PC-3 (cell line): Measurements from ENCODE around the gene MRPL28. TPM values are rescaled to one million over a fixed set of nuclear protein-coding genes. Genes with fewer than 3 reads are reported as not detected.
A peak's percentile ranks its signal among the peaks of the same experiment; 100 is the strongest.

Experiments
- ATAC-seq: fragments of 200-7000 bp; cut with Tn5 transposase; 2 replicates; pipeline ENCODE4 v1.9.1; 2020; ENCODE audit warnings: mild to moderate bottlenecking, moderate library complexity
- BruUV-seq: library from RNA; stranded (reverse); fragments of 400-500 nt; replicated peaks from 2 replicates; lab custom pipeline; 2021; lab: Mats Ljungman, UMichigan
- CTCF ChIA-PET: fragments of 300-600 bp; sonication (Branson Sonifier 250); formaldehyde crosslinking; loops from one replicate; lab custom pipeline; 2022; ENCODE audit warnings: antibody characterized with exemption; lab: Charles Lee
- POLR2A ChIA-PET: fragments of 300-600 bp; sonication (Branson Sonifier 250); formaldehyde crosslinking; loops from one replicate; lab custom pipeline; 2022; ENCODE audit warnings: antibody characterized with exemption; ENCODE audit not compliant: unreplicated experiment; lab: Charles Lee
- DNase-seq: peaks from one replicate; pipeline ENCODE4 v3.0.0-alpha.2; 2015
- H2AFZ ChIP-seq: fragments of 300-600 bp; sonication (generic); 2 replicates; pipeline ENCODE4 v1.6.0; 2016; ENCODE audit warnings: antibody characterized with exemption, low read length
- H3F3A ChIP-seq: fragments of 300-600 bp; sonication (generic); one replicate; pipeline ENCODE4 v1.6.0; 2017; ENCODE audit warnings: antibody characterized with exemption, low read length, control low read depth, mild to moderate bottlenecking; ENCODE audit not compliant: unreplicated experiment
- H3K27ac ChIP-seq: fragments of 300-600 bp; sonication (generic); 2 replicates; pipeline ENCODE4 v1.5.1; 2016; ENCODE audit warnings: mild to moderate bottlenecking, low read length
- H3K27me3 ChIP-seq: fragments of 300-600 bp; sonication (generic); 2 replicates; pipeline ENCODE4 v1.6.1; 2016; ENCODE audit warnings: low read length, mixed read lengths
- H3K36me3 ChIP-seq: fragments of 300-600 bp; sonication (generic); 2 replicates; pipeline ENCODE4 v1.6.1; 2016; ENCODE audit warnings: low read depth, mixed run types, low read length, mixed read lengths
- H3K4me1 ChIP-seq: fragments of 300-600 bp; sonication (generic); 2 replicates; pipeline ENCODE4 v1.5.1; 2016; ENCODE audit warnings: low read length; ENCODE audit not compliant: insufficient read depth
- H3K4me2 ChIP-seq: fragments of 300-600 bp; sonication (generic); 2 replicates; pipeline ENCODE4 v1.6.0; 2016; ENCODE audit warnings: low read length
- H3K4me3 ChIP-seq: fragments of 300-600 bp; sonication (generic); 2 replicates; pipeline ENCODE4 v1.5.1; 2016; ENCODE audit warnings: mild to moderate bottlenecking, low read length, mixed read lengths
- H3K79me2 ChIP-seq: fragments of 300-600 bp; sonication (generic); 2 replicates; pipeline ENCODE4 v1.6.1; 2017; ENCODE audit warnings: low read length, mixed read lengths
- H3K9ac ChIP-seq: fragments of 300-600 bp; sonication (generic); 2 replicates; pipeline ENCODE4 v1.6.0; 2016; ENCODE audit warnings: mild to moderate bottlenecking, low read length
- H3K9me2 ChIP-seq: fragments of 300-600 bp; sonication (generic); replicated peaks from 2 replicates; pipeline ENCODE4 v1.6.1; 2016; ENCODE audit warnings: mixed run types, low read length, mixed read lengths
- H3K9me3 ChIP-seq: fragments of 300-600 bp; sonication (generic); 2 replicates; pipeline ENCODE4 v1.6.1; 2016; ENCODE audit warnings: low read length, mixed read lengths
- H4K20me1 ChIP-seq: fragments of 300-600 bp; sonication (generic); 2 replicates; pipeline ENCODE4 v1.6.1; 2016; ENCODE audit warnings: low read length, mixed read lengths
- CTCF ChIP-seq: fragments of 300-600 bp; sonication (generic); conservative IDR thresholded peaks from 2 replicates; pipeline ENCODE4 v1.5.1; 2017; ENCODE audit warnings: antibody characterized with exemption, low read depth, mild to moderate bottlenecking, low read length
- EZH2 ChIP-seq: fragments of 300-600 bp; sonication (generic); IDR thresholded peaks from one replicate; pipeline ENCODE4 v1.6.1; 2017; ENCODE audit warnings: antibody characterized with exemption, mild to moderate bottlenecking, low read length; ENCODE audit not compliant: unreplicated experiment
- EZH2phosphoT487 ChIP-seq: fragments of 300-600 bp; sonication (generic); IDR thresholded peaks from 2 replicates; pipeline ENCODE4 v1.6.1; 2018; ENCODE audit warnings: mild to moderate bottlenecking, antibody characterized with exemption, low read length, borderline replicate concordance
- intact Hi-C: fragments of 100-400 bp; cut with micrococcal nuclease; formaldehyde crosslinking; loops from 2 replicates; pipeline ENCODE4 v1.9.0; 2023
- total RNA-seq: library from RNA; depleted of rRNA; stranded (reverse); fragments of >200 nt; gene quantifications from 2 replicates; pipeline ENCODE4 v1.2.3, GENCODE V29; 2014

The MRPL28 gene
- total RNA-seq, 1 experiment from 2014 or later: 154 TPM

- H3K27ac ChIP-seq: no peak overlapping the region
- H3F3A ChIP-seq: no peaks in the 10 kb centered on the region
- H3K4me3 ChIP-seq: peak overlapping the region; percentile 58
- no peaks in the 10 kb centered on the region for H3K36me3 ChIP-seq
- H3K27me3 ChIP-seq: no peaks in the 10 kb centered on the region
- H3K9me3 ChIP-seq: no peaks in the 10 kb centered on the region
- no peak for DNase-seq
- ChIA-PET POLR2A (no interaction called here), CTCF (interaction anchor here (1.3 kb wide), 1 partner anchor 8 kb away, joined by 3 read pairs; no protein-coding TSS in a partner anchor)
- no TSS peak for BruUV-seq
- no peaks in the 10 kb centered on the region for H3K79me2 ChIP-seq
- intact Hi-C loops: no loop called here
- no peaks in the 10 kb centered on the region for H4K20me1 ChIP-seq
- ATAC-seq: no peak
- H3K4me1 ChIP-seq: peaks cover 5% of the 10 kb centered on the region; the same call in 1 of the 2 replicates
- H3K9ac ChIP-seq: 0 out of 2 replicates have a peak overlapping the region, but pooled peaks have one; percentile 17
- no peak overlapping the region for H2AFZ ChIP-seq
- TF ChIP-seq EZH2 (no peak), CTCF (no peak), EZH2phosphoT487 (no peak)
- peak overlapping the region; percentile 84 for H3K4me2 ChIP-seq
- H3K9me2 ChIP-seq: no peaks in the 10 kb centered on the region
Observed at GRCh38 chr16:369275-369865, 968 bp downstream of the MRPL28 start.

- DNase-seq: no peak
- Histone ChIP-seq H3K9ac (no peak overlapping the region), H3F3A (no peaks in the 10 kb centered on the region), H3K79me2 (no peaks in the 10 kb centered on the region), H4K20me1 (no peaks in the 10 kb centered on the region), H3K9me2 (no peaks in the 10 kb centered on the region), H3K9me3 (no peaks in the 10 kb centered on the region), H2AFZ (no peak overlapping the region), H3K27me3 (no peaks in the 10 kb centered on the region), H3K4me2 (no peak overlapping the region), H3K4me3 (no peak overlapping the region), H3K27ac (no peak overlapping the region), H3K36me3 (no peaks in the 10 kb centered on the region), H3K4me1 (peaks cover 5% of the 10 kb centered on the region; the same call in 1 of the 2 replicates)
- ATAC-seq: no peak
- no peak for TF ChIP-seq CTCF
- TF ChIP-seq EZH2phosphoT487: no peak
- no peak for TF ChIP-seq EZH2
- BruUV-seq: no TSS peak
- ChIA-PET CTCF (no interaction called here), POLR2A (no interaction called here)
- intact Hi-C loops: no loop called here
Observed at GRCh38 chr16:368388-369158, 1.8 kb downstream of the MRPL28 start.

GRCh38 chr16:367333-367903 lies 2.9 kb downstream of the MRPL28 start:
- Histone ChIP-seq H3K79me2 (no peaks in the 10 kb centered on the region), H3F3A (no peaks in the 10 kb centered on the region), H3K27me3 (no peaks in the 10 kb centered on the region), H3K4me2 (no peak overlapping the region), H3K4me1 (peaks cover 5% of the 10 kb centered on the region; the same call in 1 of the 2 replicates), H3K27ac (no peak overlapping the region), H3K9me3 (no peaks in the 10 kb centered on the region), H3K4me3 (no peak overlapping the region), H3K36me3 (no peaks in the 10 kb centered on the region), H4K20me1 (no peaks in the 10 kb centered on the region), H3K9ac (no peak overlapping the region), H3K9me2 (no peaks in the 10 kb centered on the region), H2AFZ (no peak overlapping the region)
- ATAC-seq (no peak), DNase-seq (no peak)
- TSS peak; percentile 13 for BruUV-seq
- TF ChIP-seq EZH2: no peak
- TF ChIP-seq EZH2phosphoT487: no peak
- no peak for TF ChIP-seq CTCF
- ChIA-PET POLR2A (no interaction called here), CTCF (no interaction called here)
- intact Hi-C loops: no loop called here
